Suprapubic skin (tissue), 4 donors: Measurements from ENCODE around the gene NEU1.

Experiments used
- EP300 ChIP-seq: sonication (generic); formaldehyde crosslinking; IDR thresholded peaks from one replicate; pipeline ENCODE4 v1.6.1; 2017; ENCODE audit warnings: antibody characterized with exemption
- POLR2AphosphoS5 ChIP-seq, 3 donors: sonication (generic); formaldehyde crosslinking; IDR thresholded peaks; one replicate each; pipeline ENCODE4 v1.6.1; 2017; ENCODE audit warnings: antibody characterized with exemption in 3 of 3
- TF ChIP-seq, protein P1 (sequence below), 2 donors: fragments of 200-600 bp in 1 of 2; fragments of 450-650 bp in 1 of 2; sonication (generic) in 1 of 2; IDR thresholded peaks; one replicate each; pipeline ENCODE4 v1.5.1; 2016 to 2019; ENCODE audit warnings: antibody characterized with exemption in 2 of 2, mild to moderate bottlenecking in 1 of 2, moderate library complexity in 1 of 2

- TF ChIP-seq, protein P1, sequence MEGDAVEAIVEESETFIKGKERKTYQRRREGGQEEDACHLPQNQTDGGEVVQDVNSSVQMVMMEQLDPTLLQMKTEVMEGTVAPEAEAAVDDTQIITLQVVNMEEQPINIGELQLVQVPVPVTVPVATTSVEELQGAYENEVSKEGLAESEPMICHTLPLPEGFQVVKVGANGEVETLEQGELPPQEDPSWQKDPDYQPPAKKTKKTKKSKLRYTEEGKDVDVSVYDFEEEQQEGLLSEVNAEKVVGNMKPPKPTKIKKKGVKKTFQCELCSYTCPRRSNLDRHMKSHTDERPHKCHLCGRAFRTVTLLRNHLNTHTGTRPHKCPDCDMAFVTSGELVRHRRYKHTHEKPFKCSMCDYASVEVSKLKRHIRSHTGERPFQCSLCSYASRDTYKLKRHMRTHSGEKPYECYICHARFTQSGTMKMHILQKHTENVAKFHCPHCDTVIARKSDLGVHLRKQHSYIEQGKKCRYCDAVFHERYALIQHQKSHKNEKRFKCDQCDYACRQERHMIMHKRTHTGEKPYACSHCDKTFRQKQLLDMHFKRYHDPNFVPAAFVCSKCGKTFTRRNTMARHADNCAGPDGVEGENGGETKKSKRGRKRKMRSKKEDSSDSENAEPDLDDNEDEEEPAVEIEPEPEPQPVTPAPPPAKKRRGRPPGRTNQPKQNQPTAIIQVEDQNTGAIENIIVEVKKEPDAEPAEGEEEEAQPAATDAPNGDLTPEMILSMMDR (IDR thresholded peaks at IDR 0.05): no peak
- TF ChIP-seq POLR2AphosphoS5 (IDR thresholded peaks at IDR 0.05) (no peak), EP300 (no peak)
Observed at GRCh38 chr6:31899882-31900722, 37.5 kb upstream of the NEU1 start.
